Measurements from ENCODE around the gene PSEN2.

The PSEN2 gene

DNA sequence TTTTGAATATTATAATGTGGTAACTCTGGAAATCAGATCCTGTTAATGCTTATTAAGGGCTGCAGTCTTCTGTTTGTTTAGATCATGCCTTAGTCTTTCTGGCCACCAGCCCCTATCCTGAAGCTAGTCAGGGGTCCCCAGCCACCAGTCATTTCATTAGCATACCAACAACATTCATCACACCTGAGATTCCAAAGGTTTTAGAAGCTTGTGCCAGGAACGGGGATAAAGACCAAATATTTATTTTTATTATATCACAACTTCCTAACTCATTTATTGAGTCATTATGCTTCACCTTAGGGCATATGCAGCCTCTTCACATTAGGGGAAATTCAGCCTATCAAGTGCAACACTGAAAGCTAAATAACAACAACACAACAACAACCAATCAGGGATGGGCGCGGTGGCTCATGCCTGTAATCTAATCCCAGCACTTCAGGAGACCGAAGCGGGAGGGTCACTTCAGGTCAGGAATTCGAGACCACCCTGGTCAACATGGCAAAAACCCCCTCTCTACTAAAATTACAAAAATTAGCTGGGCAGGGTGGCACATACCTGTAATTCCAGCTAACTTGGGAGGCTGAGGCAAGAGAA is 2.9 kb upstream of the PSEN2 start:
- no peak for DNase-seq

GRCh38 chr1:226868726-226869125 is 1.7 kb upstream of the PSEN2 start:
- DNase-seq: no peak

DNA sequence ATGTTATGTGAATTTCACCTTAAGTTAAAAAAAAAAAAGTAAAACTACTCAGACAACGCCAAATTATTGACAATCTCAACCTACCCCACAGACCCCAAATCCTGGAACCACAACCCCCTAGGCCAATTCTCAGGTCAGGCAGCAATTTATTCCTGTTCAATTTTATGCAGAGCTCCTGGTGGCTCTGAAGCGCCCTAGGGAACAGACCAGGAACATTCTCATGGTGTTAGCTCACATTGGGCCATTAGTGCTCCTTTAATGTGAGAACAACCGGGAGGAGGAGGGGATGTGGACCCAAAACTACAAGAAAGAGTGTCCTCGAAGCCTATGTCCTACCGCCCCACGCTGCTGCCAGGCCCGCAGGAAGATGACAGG is 403 bp upstream of the PSEN2 start:
- DNase-seq: no peak

DNA sequence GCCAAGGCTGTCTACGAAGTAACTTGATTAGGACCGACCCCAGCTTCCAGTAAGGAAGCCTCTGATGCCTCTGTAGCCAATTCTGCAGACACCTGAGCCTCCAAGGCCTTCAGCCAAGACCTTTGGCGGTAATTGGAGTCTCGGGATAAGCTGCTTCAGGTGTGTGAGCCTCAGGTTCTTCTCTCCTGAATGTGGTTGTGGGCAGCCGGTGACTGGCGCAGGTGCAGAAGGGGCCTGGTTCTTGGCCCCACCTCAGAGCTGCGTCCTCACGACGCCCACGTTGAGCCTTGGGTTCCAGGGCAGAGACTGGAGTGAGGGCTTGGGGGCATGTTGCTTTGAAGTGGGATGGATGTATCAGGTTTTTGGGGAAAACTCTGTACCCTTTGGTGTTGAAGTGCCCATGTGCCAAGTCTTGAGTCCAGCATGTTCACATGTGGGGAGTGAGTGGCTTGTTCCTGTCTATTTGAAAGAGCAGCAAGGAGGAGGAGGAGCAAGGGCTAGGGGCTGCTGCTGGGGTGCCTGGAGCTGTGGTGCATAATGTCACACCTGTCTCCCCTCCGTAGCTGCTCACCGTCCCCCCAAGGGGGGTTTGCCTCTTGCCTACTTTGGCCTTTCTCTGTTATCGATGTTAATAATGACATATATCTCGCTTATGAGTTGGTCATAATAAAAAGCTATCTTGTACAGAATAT is 1.4 kb downstream of the PSEN2 start:
- no peak for DNase-seq

GRCh38 chr1:226872437-226872836 is 2.0 kb downstream of the PSEN2 start:
- DNase-seq: no peak

DNA sequence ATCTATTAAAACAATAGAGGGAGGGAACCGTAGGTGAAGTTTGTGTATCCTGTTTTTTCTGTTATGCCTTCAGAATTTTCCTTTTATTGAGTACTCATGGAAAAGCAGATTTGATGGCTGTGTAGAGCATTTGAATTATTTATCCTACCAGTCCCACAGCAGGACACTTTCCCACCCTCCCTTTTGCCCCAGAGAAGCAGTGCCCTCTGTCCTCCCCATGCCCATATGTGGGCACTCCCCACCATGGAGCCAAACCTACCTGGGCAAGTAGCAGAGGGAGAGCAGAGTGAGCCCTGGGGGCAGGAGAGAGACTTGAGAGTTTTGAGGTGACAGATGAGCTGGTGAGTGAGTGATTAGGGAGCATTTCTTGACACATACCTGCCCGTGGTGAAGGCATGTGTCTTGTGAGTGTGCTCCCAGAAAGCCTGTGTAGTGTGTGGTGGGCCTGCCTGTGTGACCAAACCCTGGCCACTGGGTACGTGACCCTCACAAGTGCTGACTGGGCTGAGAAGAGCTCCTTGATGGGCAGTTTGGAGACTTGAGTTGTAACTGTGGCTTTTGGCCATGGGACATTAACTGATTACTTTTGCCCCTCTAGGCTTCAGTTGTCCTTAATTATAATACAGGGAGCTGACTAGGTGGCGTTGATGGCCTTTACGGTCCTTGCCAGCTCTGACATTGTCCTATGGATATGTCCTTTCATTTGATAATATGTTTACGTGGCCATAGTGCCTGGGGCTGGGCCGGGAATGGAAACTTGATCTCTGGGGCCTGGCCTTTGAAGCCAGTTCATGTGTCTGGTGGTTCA is 3.6 kb downstream of the PSEN2 start:
- DNase-seq: no peak

- no peak for DNase-seq
Measured at GRCh38 chr1:226874579-226875425, 4.4 kb downstream of the PSEN2 start.

GRCh38 chr1:226875641-226876295 is 5.4 kb downstream of the PSEN2 start:
- DNase-seq: no peak

- no peak for DNase-seq
Measured at GRCh38 chr1:226877669-226878068, 7.3 kb downstream of the PSEN2 start.

- DNase-seq: no peak
Measured at GRCh38 chr1:226880372-226881287, 10.2 kb downstream of the PSEN2 start.

DNA sequence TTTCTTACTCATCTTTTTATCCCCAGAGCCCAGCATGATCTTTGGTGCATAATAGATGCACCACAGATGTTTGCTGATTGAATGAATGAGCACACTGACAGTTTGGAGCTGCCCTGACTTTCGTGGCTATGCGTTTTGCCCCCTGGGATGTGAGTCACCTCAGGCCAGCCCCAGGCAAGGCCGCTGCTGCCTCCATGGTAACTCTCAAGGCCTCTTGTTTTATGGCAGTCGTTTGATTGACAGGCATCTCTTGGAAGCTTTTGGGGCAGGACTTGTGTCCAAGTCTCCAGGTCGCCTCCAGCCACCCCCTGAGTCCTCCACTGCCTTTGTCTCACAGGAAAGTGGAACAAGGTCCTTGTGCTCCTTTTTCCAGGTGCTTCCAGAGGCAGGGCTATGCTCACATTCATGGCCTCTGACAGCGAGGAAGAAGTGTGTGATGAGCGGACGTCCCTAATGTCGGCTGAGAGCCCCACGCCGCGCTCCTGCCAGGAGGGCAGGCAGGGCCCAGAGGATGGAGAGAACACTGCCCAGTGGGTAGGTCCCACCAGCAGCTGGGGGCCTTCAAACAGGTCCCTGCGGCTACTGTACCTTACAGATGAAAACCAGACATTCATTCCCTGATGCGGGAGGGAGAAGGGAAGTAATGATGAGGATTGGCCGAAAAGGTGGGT is 11.2 kb downstream of the PSEN2 start:
- DNase-seq: no peak

DNA sequence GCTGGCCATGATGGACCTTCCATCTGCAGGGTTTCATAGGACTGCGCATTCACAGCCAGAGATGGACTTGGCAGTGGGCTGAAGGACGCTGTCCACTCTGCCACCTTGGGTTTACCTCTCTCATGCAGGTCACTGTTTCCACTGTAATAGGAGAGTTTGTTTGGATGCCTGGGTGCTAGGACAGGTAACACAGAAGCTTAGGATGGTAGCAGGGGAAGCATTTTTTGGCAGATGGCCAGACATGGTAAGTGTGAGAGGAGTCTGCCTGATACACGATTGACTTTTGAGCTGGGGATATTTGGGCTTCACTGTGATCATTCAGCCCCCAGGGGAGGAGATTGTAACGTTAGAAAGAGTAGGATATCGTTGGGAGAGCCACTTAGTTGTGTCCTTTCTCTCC is 11.8 kb downstream of the PSEN2 start:
- DNase-seq: no peak

GRCh38 chr1:226882631-226883409 is 12.4 kb downstream of the PSEN2 start:
- DNase-seq: no peak

DNA sequence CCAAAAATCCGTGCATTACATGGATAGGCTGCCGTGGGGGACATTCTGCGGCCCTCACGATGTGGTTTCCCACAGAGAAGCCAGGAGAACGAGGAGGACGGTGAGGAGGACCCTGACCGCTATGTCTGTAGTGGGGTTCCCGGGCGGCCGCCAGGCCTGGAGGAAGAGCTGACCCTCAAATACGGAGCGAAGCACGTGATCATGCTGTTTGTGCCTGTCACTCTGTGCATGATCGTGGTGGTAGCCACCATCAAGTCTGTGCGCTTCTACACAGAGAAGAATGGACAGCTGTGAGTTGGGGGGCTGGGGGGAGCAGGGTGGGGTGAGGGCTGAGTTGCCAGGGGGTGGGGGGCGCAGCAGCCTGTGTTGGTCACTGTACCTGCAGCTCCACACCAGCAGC is 13.2 kb downstream of the PSEN2 start:
- DNase-seq: no peak

GRCh38 chr1:226884116-226884625 is 13.8 kb downstream of the PSEN2 start:
- DNase-seq: no peak

DNA sequence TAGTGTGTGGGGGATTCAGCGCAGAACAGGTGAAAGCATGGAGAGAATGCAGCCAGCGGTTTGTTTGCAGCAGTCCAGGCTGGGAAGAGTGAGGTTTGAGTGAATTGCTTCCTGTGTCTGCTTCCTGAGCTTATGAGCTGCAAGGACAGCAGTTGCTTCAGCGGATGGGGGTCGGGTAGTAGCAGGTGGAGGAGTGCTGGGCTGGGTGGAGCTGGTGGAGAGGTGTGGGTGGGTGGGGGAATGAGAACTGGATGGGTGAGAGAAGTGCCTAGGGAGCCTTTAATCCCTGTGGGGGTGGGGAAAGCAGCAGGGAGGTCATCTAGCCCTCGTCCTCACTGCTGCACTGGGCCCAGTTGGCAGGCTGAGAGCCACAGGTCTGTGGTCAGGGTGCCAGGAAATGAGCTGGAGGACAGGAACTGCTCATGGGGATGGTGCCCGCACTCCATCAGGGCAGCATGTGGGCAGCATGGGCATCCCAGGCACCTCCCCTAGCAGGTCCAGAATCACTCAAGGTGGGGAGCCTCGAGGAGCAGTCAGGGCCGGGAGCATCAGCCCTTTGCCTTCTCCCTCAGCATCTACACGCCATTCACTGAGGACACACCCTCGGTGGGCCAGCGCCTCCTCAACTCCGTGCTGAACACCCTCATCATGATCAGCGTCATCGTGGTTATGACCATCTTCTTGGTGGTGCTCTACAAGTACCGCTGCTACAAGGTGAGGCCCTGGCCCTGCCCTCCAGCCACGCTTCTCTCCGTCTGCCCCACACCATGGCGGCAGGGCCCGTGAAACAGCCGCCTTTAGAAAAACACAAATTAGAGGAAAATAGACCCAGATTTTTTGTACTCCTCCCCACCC is 14.8 kb downstream of the PSEN2 start:
- no peak for DNase-seq

GRCh38 chr1:226886122-226886901 is 15.9 kb downstream of the PSEN2 start:
- DNase-seq: no peak

DNA sequence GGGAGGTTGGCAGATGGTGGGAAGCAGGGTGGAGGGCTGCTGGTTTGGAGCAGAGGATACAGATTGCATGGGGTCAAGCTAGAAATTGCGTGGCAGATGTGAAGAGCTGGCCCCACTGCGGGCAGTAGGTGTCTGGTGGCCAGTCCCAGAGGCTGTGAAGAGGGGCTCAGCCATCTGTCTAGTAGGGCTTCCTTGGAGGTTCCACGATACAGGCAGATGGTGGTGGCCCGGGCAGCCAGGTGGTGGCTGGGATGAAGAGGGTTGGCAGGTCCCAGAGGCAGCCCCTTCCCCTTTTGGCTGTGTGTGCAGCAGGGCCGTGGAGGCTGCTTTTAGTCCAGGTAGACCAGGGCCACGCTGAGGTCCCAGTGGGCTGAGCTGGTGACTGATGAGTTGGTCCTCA is 16.6 kb downstream of the PSEN2 start:
- DNase-seq: no peak
